GM19455 (cell line): ENCODE data around the gene FBXW11.

Source experiments
- ATAC-seq: cut with Tn5 transposase; IDR thresholded peaks from one replicate; pipeline ENCODE4 v1.9.1; 2021; ENCODE audit not compliant: unreplicated experiment

FBXW11 gene

GRCh38 chr5:171874234-171874633 is 132.2 kb downstream of the FBXW11 start:
- no peak for ATAC-seq

DNA sequence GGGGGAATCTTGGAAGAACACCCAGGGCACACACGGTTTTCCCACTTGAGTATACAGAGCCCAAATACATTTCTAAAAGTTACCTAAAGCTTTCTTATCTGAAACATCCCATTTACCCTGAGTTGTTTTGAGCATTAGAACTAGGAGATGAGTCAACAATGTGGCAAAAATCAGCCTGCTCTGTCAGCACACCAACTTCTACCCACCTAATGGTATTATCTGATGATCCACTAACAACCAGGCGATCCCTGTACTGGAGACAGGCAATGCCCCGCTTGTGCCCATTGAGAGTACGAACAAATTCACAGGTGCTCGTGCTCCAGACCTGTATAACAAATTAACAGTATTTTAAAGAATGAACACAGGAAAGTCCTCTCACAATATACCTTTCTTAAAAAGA is 133.8 kb downstream of the FBXW11 start:
- no peak for ATAC-seq

DNA sequence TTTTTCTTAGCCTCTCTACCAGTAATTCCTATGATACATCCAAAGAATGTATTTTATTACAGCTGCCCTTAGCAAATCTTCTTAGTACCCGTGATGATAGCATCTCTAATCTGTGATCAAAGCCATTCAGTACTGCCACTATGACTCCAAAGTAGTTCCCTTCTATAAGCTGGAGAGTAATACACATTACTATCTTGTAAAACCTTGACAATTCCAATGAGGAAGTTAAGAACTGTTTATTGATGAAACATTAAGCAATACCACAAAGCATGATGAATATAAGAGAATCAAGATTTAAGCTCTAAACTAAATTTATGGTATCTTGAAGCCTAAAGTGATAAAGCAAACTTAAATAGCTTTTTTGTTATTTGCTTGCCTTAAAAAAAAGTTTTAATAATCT is 134.7 kb downstream of the FBXW11 start:
- no peak for ATAC-seq

- no peak for ATAC-seq
Measured at GRCh38 chr5:171869956-171870355, 136.5 kb downstream of the FBXW11 start.

DNA sequence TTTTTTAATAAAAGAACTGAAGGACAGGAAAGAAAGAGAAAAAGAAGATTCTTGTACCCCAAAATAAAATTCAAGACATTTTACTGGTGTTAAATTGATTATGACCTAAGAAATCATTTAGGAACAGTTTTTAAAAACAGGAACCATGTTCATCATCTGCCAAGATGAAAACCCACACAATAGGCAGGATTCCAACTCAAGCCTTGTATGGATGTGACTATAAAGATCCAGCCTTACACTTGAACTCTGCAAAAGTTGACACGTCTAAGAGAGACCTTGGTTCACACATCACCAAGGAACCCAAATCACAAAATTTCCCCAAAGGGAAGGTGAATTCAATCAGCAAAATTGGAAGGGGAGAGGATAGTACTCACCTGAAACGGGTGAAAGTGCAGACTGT is 138.2 kb downstream of the FBXW11 start:
- no peak for ATAC-seq

GRCh38 chr5:171867786-171868185 is 138.7 kb downstream of the FBXW11 start:
- no peak for ATAC-seq

DNA sequence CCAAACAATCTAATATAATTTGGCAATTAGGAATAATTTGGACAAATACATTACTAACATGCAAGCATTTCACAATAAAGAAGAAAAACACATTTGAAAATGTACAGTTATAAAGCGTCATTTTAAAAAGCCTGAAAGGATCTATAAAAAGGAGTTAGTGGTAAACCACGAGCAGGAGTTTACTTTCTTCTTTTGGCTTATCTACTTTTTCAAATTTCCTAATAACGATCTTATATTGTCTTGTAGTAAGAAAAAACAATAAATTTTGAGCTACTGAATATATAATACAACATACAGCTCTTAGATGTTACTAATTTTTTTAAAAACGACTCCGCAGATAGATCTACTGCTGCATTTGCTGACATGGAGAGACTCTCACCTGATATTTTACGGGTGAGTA is 141.0 kb downstream of the FBXW11 start:
- no peak for ATAC-seq

GRCh38 chr5:171863935-171864334 is 142.5 kb downstream of the FBXW11 start:
- no peak for ATAC-seq

- no peak for ATAC-seq
Measured at GRCh38 chr5:171862624-171863023, 143.8 kb downstream of the FBXW11 start.

- ATAC-seq = no peak
Measured at GRCh38 chr5:171861381-171861780, 145.1 kb downstream of the FBXW11 start.

DNA sequence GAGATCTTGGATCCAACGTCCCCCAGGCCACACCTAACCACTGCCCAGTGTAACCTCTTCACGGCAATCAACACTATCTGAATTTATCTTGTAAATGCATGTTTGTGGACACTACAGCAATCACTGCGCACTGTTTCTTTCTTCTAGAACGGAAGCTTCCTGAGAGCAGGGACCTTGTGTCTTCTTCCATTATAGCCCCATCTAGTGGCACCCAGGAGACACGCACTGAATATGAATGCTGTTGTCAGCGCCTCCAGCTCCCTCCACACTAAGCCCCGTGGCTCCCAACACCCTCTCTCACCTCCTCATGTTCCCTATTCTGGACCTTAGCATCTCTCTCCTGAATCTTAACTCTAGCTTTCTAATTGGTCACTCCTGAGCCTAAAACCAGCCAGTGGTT is 148.1 kb downstream of the FBXW11 start:
- ATAC-seq = no peak

DNA sequence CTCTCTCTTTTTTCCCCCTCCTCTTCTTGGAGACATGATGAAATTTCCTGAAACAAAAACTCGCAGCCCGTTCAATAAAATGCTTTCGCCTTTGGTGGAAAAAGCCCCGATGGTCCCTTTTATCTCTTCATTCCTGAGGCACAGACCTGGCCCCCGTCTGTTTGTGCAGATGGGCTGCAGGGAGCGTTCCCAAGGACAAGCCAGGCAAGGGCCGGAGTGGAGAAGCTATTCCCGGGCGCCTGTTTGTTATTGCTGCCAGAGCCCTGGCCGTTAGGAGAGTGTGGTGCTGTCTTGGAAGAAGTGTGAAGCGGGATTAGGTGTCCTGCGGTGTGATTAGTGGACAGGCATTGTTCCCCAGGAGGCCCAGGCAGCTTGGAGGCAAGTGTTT is 149.0 kb downstream of the FBXW11 start:
- ATAC-seq = no peak

- no peak for ATAC-seq
Measured at GRCh38 chr5:171855798-171856763, 150.4 kb downstream of the FBXW11 start.

DNA sequence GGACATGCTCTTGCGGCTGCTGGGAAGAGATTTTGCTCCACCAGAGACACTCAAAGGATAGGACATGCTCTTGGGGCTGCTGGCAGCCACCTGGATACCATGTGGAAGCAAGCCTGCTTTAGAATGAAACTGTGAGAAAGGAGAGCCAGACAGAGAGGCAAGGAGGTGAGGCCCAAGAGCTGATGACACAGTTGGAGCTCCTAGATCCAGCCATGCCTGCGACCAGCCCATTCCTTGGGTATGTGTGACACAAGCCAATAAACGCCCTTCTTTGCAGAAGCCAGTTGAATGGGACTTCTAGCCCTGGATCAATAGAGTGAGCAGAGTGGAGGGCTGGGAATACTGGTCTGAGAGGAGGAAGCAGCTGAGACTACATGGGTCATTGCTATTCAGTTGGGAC is 151.2 kb downstream of the FBXW11 start:
- no peak for ATAC-seq

DNA sequence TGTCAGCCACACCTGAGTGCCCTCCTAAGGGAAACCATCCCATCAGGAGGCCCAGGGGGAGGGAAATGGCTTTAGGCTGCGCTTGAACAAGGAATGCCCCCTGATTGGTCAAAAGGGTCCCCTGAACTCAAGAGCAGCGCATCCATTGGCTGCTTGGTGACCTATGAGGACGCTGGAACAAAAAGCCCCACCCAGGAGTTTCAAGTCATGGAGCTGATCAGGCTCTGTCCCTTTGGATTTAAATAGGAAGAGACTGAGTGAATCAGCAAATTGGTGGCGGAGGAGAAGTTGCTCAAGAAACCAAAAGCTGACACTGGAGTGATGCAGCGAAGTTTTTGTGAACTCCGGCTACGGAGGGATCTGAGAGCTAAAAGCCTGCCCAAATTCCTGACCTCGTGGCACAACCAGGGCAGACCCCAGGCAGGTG is 154.2 kb downstream of the FBXW11 start:
- no peak for ATAC-seq

- ATAC-seq = no peak
Measured at GRCh38 chr5:171851251-171851650, 155.2 kb downstream of the FBXW11 start.

GRCh38 chr5:171850324-171850947 is 156.0 kb downstream of the FBXW11 start:
- ATAC-seq = no peak

- no peak for ATAC-seq
Measured at GRCh38 chr5:171849585-171850323, 156.7 kb downstream of the FBXW11 start.

DNA sequence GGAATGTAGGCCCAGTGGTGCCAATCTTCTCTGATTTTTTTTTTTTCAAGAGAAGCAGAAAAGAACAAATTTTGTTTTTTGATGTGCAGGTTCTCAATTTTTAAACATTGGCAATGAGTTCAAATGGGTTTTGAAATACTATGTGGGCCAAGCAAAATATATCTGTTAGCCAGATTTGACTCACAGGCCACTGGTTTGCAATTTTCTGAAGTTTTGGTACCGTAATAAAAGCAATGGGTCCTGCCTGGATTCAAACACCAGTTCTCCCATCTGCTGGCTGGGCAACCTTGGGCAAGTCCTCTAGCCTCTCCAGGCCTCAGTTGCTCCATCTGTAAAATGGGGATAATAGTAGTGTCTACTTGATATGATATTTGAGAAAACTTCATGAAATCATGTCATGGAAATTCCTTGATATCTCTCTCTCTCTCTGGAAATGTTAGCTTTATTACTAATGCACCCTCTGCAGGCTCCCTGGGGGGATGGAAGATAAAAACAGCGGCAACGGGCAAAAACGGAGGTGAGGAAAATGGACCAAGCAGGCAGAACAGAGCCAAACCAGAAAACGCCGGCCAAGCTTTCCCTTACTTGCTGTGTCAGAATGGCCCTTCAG is 157.4 kb downstream of the FBXW11 start:
- ATAC-seq = no peak

- no peak for ATAC-seq
Measured at GRCh38 chr5:171848486-171848885, 158.0 kb downstream of the FBXW11 start.

GRCh38 chr5:171848006-171848405 is 158.4 kb downstream of the FBXW11 start:
- no peak for ATAC-seq
